ENCODE data around the gene UCK2.

The UCK2 gene

GRCh38 chr1:165858364-165858823, 31.0 kb downstream of the UCK2 start:
- Histone ChIP-seq H3K4ac (ENCODE audit: low read depth in 1 of 2, low read length in 2 of 2) (peak overlapping the region in 1 of 2 experiments; percentile 53), H4K91ac (ENCODE audit: low read length) (no peak overlapping the region)

GRCh38 chr1:165858967-165859845, 31.8 kb downstream of the UCK2 start:
- Histone ChIP-seq H3K4me1 (ENCODE audit: control insufficient read depth, insufficient read depth, low read depth, low read length) (peaks cover 21% of the 10 kb centered on the region), H3K23ac (ENCODE audit: low read length in 2 of 2) (no peak overlapping the region), H3K4ac (ENCODE audit: low read depth in 1 of 2, low read length in 2 of 2) (no peak overlapping the region), H4K91ac (ENCODE audit: low read length) (no peak overlapping the region), H3K18ac (ENCODE audit: low read depth in 1 of 2, low read length in 2 of 2) (no peak overlapping the region), H3K36me3 (ENCODE audit: control insufficient read depth in 1 of 2, insufficient read depth in 2 of 2, low read depth in 1 of 2, low read length in 2 of 2) (no peaks in the 10 kb centered on the region), H2BK15ac (ENCODE audit: low read depth, poor library complexity, severe bottlenecking) (no peak overlapping the region), H3K27me3 (ENCODE audit: control insufficient read depth in 1 of 2, insufficient read depth in 1 of 2, low read length in 2 of 2) (no peaks in the 10 kb centered on the region), H3K27ac (ENCODE audit: low read length, poor library complexity, severe bottlenecking) (no peak overlapping the region), H4K8ac (ENCODE audit: low read length) (no peak overlapping the region), H3K4me3 (ENCODE audit: insufficient read depth in 1 of 2, low read depth in 1 of 2, low read length in 2 of 2) (no peak overlapping the region), H2AK5ac (ENCODE audit: low read length, severe bottlenecking) (peak overlapping the region; percentile 61), H3K14ac (ENCODE audit: low read length in 2 of 2) (no peak overlapping the region), H3K79me1 (replicated peaks; ENCODE audit: low read length, poor library complexity, severe bottlenecking) (peaks cover 10% of the 10 kb centered on the region), H2BK120ac (ENCODE audit: low read depth, low read length) (no peak overlapping the region), H2BK5ac (ENCODE audit: low read depth, low read length, poor library complexity, severe bottlenecking) (no peak overlapping the region), H2BK12ac (ENCODE audit: low read length in 2 of 2) (no peak overlapping the region), H3K4me2 (ENCODE audit: low read length, poor library complexity, severe bottlenecking) (no peak overlapping the region), H3K9ac (ENCODE audit: low read length) (no peak overlapping the region), H3K9me3 (ENCODE audit: control insufficient read depth, low read length) (no peaks in the 10 kb centered on the region), H2AFZ (ENCODE audit: low read depth, low read length) (no peak overlapping the region)
- WGBS = 91% methylated on average over 9 of the region's 10 CpGs
- no peak for DNase-seq

More at GRCh38 chr1:165858364-165858823, 31.0 kb downstream of the UCK2 start:
- H3K14ac ChIP-seq (ENCODE audit: low read length in 2 of 2) = peak overlapping the region in 1 of 2 experiments; percentile 89
- H3K9ac ChIP-seq (ENCODE audit: low read length) = no peak overlapping the region
- no peak overlapping the region for H2BK15ac ChIP-seq (ENCODE audit: low read depth, poor library complexity, severe bottlenecking)
- H2AK5ac ChIP-seq (ENCODE audit: low read length, severe bottlenecking) = peak overlapping the region; percentile 47
- H3K23ac ChIP-seq (ENCODE audit: low read length in 2 of 2) = no peak overlapping the region
- H2AFZ ChIP-seq (ENCODE audit: low read depth, low read length) = no peak overlapping the region
- no peaks in the 10 kb centered on the region for H3K27me3 ChIP-seq (ENCODE audit: control insufficient read depth in 1 of 2, insufficient read depth in 1 of 2, low read length in 2 of 2)
- H2BK120ac ChIP-seq (ENCODE audit: low read depth, low read length) = no peak overlapping the region
- no peaks in the 10 kb centered on the region for H3K9me3 ChIP-seq (ENCODE audit: control insufficient read depth, low read length)
- WGBS = 94% methylated on average over 3 of the region's 3 CpGs
- H4K8ac ChIP-seq (ENCODE audit: low read length) = no peak overlapping the region
- no peak for DNase-seq
- H3K79me1 ChIP-seq (replicated peaks; ENCODE audit: low read length, poor library complexity, severe bottlenecking) = peaks cover 10% of the 10 kb centered on the region
- no peak overlapping the region for H3K27ac ChIP-seq (ENCODE audit: low read length, poor library complexity, severe bottlenecking)
- H3K4me1 ChIP-seq (ENCODE audit: control insufficient read depth, insufficient read depth, low read depth, low read length) = peaks cover 22% of the 10 kb centered on the region
- no peak overlapping the region for H2BK5ac ChIP-seq (ENCODE audit: low read depth, low read length, poor library complexity, severe bottlenecking)
- no peak overlapping the region for H3K18ac ChIP-seq (ENCODE audit: low read depth in 1 of 2, low read length in 2 of 2)
- H3K4me2 ChIP-seq (ENCODE audit: low read length, poor library complexity, severe bottlenecking) = no peak overlapping the region
- no peaks in the 10 kb centered on the region for H3K36me3 ChIP-seq (ENCODE audit: control insufficient read depth in 1 of 2, insufficient read depth in 2 of 2, low read depth in 1 of 2, low read length in 2 of 2)
- H3K4me3 ChIP-seq (ENCODE audit: insufficient read depth in 1 of 2, low read depth in 1 of 2, low read length in 2 of 2) = no peak overlapping the region
- H2BK12ac ChIP-seq (ENCODE audit: low read length in 2 of 2) = no peak overlapping the region

GRCh38 chr1:165860065-165860464, 32.7 kb downstream of the UCK2 start:
- H3K18ac ChIP-seq (ENCODE audit: low read depth in 1 of 2, low read length in 2 of 2) = peak overlapping the region in 1 of 2 experiments; percentile 48
- H2BK15ac ChIP-seq (ENCODE audit: low read depth, poor library complexity, severe bottlenecking) = no peak overlapping the region
- H3K4me3 ChIP-seq (ENCODE audit: insufficient read depth in 1 of 2, low read depth in 1 of 2, low read length in 2 of 2) = no peak overlapping the region
- peak overlapping the region; percentile 4 for H4K8ac ChIP-seq (ENCODE audit: low read length)
- no peak overlapping the region for H3K23ac ChIP-seq (ENCODE audit: low read length in 2 of 2)
- no peak overlapping the region for H2BK5ac ChIP-seq (ENCODE audit: low read depth, low read length, poor library complexity, severe bottlenecking)
- no peak overlapping the region for H2AFZ ChIP-seq (ENCODE audit: low read depth, low read length)
- no peak for DNase-seq
- no peak overlapping the region for H2BK120ac ChIP-seq (ENCODE audit: low read depth, low read length)
- no peak overlapping the region for H2BK12ac ChIP-seq (ENCODE audit: low read length in 2 of 2)
- H3K9me3 ChIP-seq (ENCODE audit: control insufficient read depth, low read length) = no peaks in the 10 kb centered on the region
- H3K9ac ChIP-seq (ENCODE audit: low read length) = no peak overlapping the region
- H3K79me1 ChIP-seq (replicated peaks; ENCODE audit: low read length, poor library complexity, severe bottlenecking) = peaks cover 12% of the 10 kb centered on the region
- H3K4me1 ChIP-seq (ENCODE audit: control insufficient read depth, insufficient read depth, low read depth, low read length) = peaks cover 20% of the 10 kb centered on the region
- H3K4me2 ChIP-seq (ENCODE audit: low read length, poor library complexity, severe bottlenecking) = no peak overlapping the region
- H3K27me3 ChIP-seq (ENCODE audit: control insufficient read depth in 1 of 2, insufficient read depth in 1 of 2, low read length in 2 of 2) = no peaks in the 10 kb centered on the region
- H3K4ac ChIP-seq (ENCODE audit: low read depth in 1 of 2, low read length in 2 of 2) = no peak overlapping the region
- no peak overlapping the region for H3K27ac ChIP-seq (ENCODE audit: low read length, poor library complexity, severe bottlenecking)
- WGBS = 97% methylated on average over 2 of the region's 2 CpGs
- H3K14ac ChIP-seq (ENCODE audit: low read length in 2 of 2) = peak overlapping the region in 1 of 2 experiments; percentile 53
- no peaks in the 10 kb centered on the region for H3K36me3 ChIP-seq (ENCODE audit: control insufficient read depth in 1 of 2, insufficient read depth in 2 of 2, low read depth in 1 of 2, low read length in 2 of 2)
- no peak overlapping the region for H2AK5ac ChIP-seq (ENCODE audit: low read length, severe bottlenecking)
- no peak overlapping the region for H4K91ac ChIP-seq (ENCODE audit: low read length)

GRCh38 chr1:165861911-165862310, 34.5 kb downstream of the UCK2 start:
- Histone ChIP-seq H3K4me3 (ENCODE audit: insufficient read depth in 1 of 2, low read depth in 1 of 2, low read length in 2 of 2) (no peak overlapping the region), H3K14ac (ENCODE audit: low read length in 2 of 2) (no peak overlapping the region), H3K27ac (ENCODE audit: low read length, poor library complexity, severe bottlenecking) (no peak overlapping the region), H2BK120ac (ENCODE audit: low read depth, low read length) (no peak overlapping the region), H2BK12ac (ENCODE audit: low read length in 2 of 2) (no peak overlapping the region), H3K79me1 (replicated peaks; ENCODE audit: low read length, poor library complexity, severe bottlenecking) (peaks cover 14% of the 10 kb centered on the region), H2BK5ac (ENCODE audit: low read depth, low read length, poor library complexity, severe bottlenecking) (no peak overlapping the region), H2AFZ (ENCODE audit: low read depth, low read length) (no peak overlapping the region), H2BK15ac (ENCODE audit: low read depth, poor library complexity, severe bottlenecking) (no peak overlapping the region), H3K4ac (ENCODE audit: low read depth in 1 of 2, low read length in 2 of 2) (no peak overlapping the region), H3K4me2 (ENCODE audit: low read length, poor library complexity, severe bottlenecking) (no peak overlapping the region), H3K18ac (ENCODE audit: low read depth in 1 of 2, low read length in 2 of 2) (no peak overlapping the region), H3K36me3 (ENCODE audit: control insufficient read depth in 1 of 2, insufficient read depth in 2 of 2, low read depth in 1 of 2, low read length in 2 of 2) (peaks cover 0 to 3% of the 10 kb centered on the region in 2 experiments), H4K91ac (ENCODE audit: low read length) (no peak overlapping the region), H3K27me3 (ENCODE audit: control insufficient read depth in 1 of 2, insufficient read depth in 1 of 2, low read length in 2 of 2) (no peaks in the 10 kb centered on the region), H3K9me3 (ENCODE audit: control insufficient read depth, low read length) (no peaks in the 10 kb centered on the region), H3K9ac (ENCODE audit: low read length) (no peak overlapping the region), H3K23ac (ENCODE audit: low read length in 2 of 2) (no peak overlapping the region), H4K8ac (ENCODE audit: low read length) (no peak overlapping the region), H2AK5ac (ENCODE audit: low read length, severe bottlenecking) (no peak overlapping the region), H3K4me1 (ENCODE audit: control insufficient read depth, insufficient read depth, low read depth, low read length) (peaks cover 17% of the 10 kb centered on the region)
- DNase-seq = no peak
- WGBS = 94% methylated on average over 5 of the region's 5 CpGs
